Medulla oblongata (tissue), 1 donor: ENCODE results near the gene RRP1.

Experiments
- DNase-seq: peaks from one replicate; pipeline ENCODE4 v3.0.0-alpha.2; 2015; ENCODE audit errors: extremely low spot score

The RRP1 gene

GRCh38 chr21:43758811-43759210, 30.6 kb upstream of the RRP1 start:
- no peak for DNase-seq

GRCh38 chr21:43759651-43760050, 29.7 kb upstream of the RRP1 start:
- no peak for DNase-seq

GRCh38 chr21:43760391-43760958, 28.9 kb upstream of the RRP1 start:
- no peak for DNase-seq

GRCh38 chr21:43761886-43762285, 27.5 kb upstream of the RRP1 start:
- no peak for DNase-seq

GRCh38 chr21:43762303-43763128, 26.9 kb upstream of the RRP1 start:
- no peak for DNase-seq

- no peak for DNase-seq
Measured at GRCh38 chr21:43763901-43764523, 25.4 kb upstream of the RRP1 start.

- DNase-seq = no peak
Measured at GRCh38 chr21:43764576-43765495, 24.5 kb upstream of the RRP1 start.

GRCh38 chr21:43766734-43767497, 22.5 kb upstream of the RRP1 start:
- no peak for DNase-seq

GRCh38 chr21:43767498-43767983, 21.8 kb upstream of the RRP1 start:
- no peak for DNase-seq

GRCh38 chr21:43767984-43768867, 21.2 kb upstream of the RRP1 start:
- DNase-seq = no peak

GRCh38 chr21:43768868-43769167, 20.6 kb upstream of the RRP1 start:
- DNase-seq = no peak

GRCh38 chr21:43769325-43769958, 19.9 kb upstream of the RRP1 start:
- DNase-seq = no peak

GRCh38 chr21:43770066-43770655, 19.2 kb upstream of the RRP1 start:
- no peak for DNase-seq

- no peak for DNase-seq
Measured at GRCh38 chr21:43771199-43771675, 18.1 kb upstream of the RRP1 start.

- no peak for DNase-seq
Measured at GRCh38 chr21:43771698-43772424, 17.5 kb upstream of the RRP1 start.

GRCh38 chr21:43772425-43772821, 17.0 kb upstream of the RRP1 start:
- DNase-seq = no peak

- DNase-seq = no peak
Measured at GRCh38 chr21:43774163-43774562, 15.2 kb upstream of the RRP1 start.

- no peak for DNase-seq
Measured at GRCh38 chr21:43775190-43775589, 14.2 kb upstream of the RRP1 start.
